ENCODE measurements around the gene GABPB1.

GRCh38 chr15:50275091-50275490 lies 79.9 kb downstream of the GABPB1 start:
- TF ChIP-seq, protein P1, sequence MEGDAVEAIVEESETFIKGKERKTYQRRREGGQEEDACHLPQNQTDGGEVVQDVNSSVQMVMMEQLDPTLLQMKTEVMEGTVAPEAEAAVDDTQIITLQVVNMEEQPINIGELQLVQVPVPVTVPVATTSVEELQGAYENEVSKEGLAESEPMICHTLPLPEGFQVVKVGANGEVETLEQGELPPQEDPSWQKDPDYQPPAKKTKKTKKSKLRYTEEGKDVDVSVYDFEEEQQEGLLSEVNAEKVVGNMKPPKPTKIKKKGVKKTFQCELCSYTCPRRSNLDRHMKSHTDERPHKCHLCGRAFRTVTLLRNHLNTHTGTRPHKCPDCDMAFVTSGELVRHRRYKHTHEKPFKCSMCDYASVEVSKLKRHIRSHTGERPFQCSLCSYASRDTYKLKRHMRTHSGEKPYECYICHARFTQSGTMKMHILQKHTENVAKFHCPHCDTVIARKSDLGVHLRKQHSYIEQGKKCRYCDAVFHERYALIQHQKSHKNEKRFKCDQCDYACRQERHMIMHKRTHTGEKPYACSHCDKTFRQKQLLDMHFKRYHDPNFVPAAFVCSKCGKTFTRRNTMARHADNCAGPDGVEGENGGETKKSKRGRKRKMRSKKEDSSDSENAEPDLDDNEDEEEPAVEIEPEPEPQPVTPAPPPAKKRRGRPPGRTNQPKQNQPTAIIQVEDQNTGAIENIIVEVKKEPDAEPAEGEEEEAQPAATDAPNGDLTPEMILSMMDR (IDR thresholded peaks at IDR 0.05; ENCODE audit: borderline replicate concordance, extremely low read depth, low read length, poor library complexity, severe bottlenecking): no peak
- TF ChIP-seq EZH2 (IDR thresholded peaks at IDR 0.05; ENCODE audit: borderline replicate concordance, low read depth, low read length, severe bottlenecking): no peak
